Heart left ventricle (tissue), 16 donors: Measurements from ENCODE around the gene PNLIPRP2. TPM values are rescaled to one million over a fixed set of nuclear protein-coding genes. Genes with fewer than 3 reads are reported as not detected.

Experiments used
- ATAC-seq, 4 donors: fragments of 200-7000 bp; cut with Tn5 transposase; one replicate each; pipeline ENCODE4 v1.9.1; 2020 to 2022; ENCODE audit warnings: moderate library complexity in 4 of 4, mild to moderate bottlenecking in 3 of 4, moderate number of reproducible peaks in 1 of 4
- DNase-seq, 5 donors: peaks; one replicate each; pipeline ENCODE4 v3.0.0-alpha.2; 2020
- H3K27ac ChIP-seq, 12 donors: fragments of 200-600 bp; sonication (generic) in 4 of 12; one replicate each; pipeline versions ENCODE4 v1.5.0 to v1.8.0; 2016 to 2022; ENCODE audit warnings: mild to moderate bottlenecking in 2 of 12
- H3K27me3 ChIP-seq, 9 donors: fragments of 200-600 bp; sonication (generic) in 2 of 9; one replicate each; pipeline versions ENCODE4 v1.5.1 to v1.8.0; 2016 to 2022; ENCODE audit warnings: mild to moderate bottlenecking in 3 of 9
- H3K36me3 ChIP-seq, 9 donors: fragments of 200-600 bp; sonication (generic) in 2 of 9; one replicate each; pipeline versions ENCODE4 v1.5.0 to v1.8.0; 2018 to 2022; ENCODE audit warnings: mild to moderate bottlenecking in 2 of 9
- H3K4me1 ChIP-seq, 12 donors: fragments of 200-600 bp; sonication (generic) in 4 of 12; one replicate each; pipeline versions ENCODE4 v1.5.0 to v1.8.0; 2016 to 2022; ENCODE audit warnings: mild to moderate bottlenecking in 3 of 12
- H3K4me3 ChIP-seq, 12 donors: fragments of 200-600 bp; sonication (generic) in 4 of 12; one replicate each; pipeline versions ENCODE4 v1.5.0 to v1.8.0; 2017 to 2022; ENCODE audit warnings: mild to moderate bottlenecking in 9 of 12, moderate library complexity in 4 of 12
- H3K9me3 ChIP-seq, 12 donors: fragments of 200-600 bp; sonication (generic) in 4 of 12; one replicate each; pipeline versions ENCODE4 v1.5.0 to v1.8.0; 2016 to 2022; ENCODE audit warnings: mild to moderate bottlenecking in 1 of 12
- POLR2A ChIP-seq, 2 donors: fragments of 450-650 bp; IDR thresholded peaks; one replicate each; pipeline ENCODE4 v1.6.1; 2017; ENCODE audit warnings: antibody characterized with exemption in 2 of 2, mild to moderate bottlenecking in 2 of 2, moderate library complexity in 2 of 2
- WGBS, 4 donors: extraction: QIAGEN DNeasy Blood & Tissue Kit in 2 of 4; methylation state at CpG; one replicate each; pipeline versions ENCODE4 v1.1.5 to v1.1.7; 2013 to 2018; 5-methylcytosine and 5-hydroxymethylcytosine counted together
- intact Hi-C, 10 donors: fragments of 100-400 bp; cut with DNase I; formaldehyde crosslinking; loops; one replicate each; pipeline versions ENCODE4 v1.11.1 to v1.14.2; 2022
- polyA plus RNA-seq, 2 donors: library from polyadenylated mRNA; stranded (reverse); fragments of 200-250 nt; gene quantifications; one replicate each; pipeline ENCODE4 v1.2.3, GENCODE V29; 2013
- total RNA-seq, 9 donors: library from RNA; depleted of rRNA in 2 of 9; stranded (reverse); fragments of >200 nt in 2 of 9; fragmentation: NEBNext Ultra II Directional in 3 of 9; extraction: Animal tissue kit (Norgen Biotek cat#: 25700) in 3 of 9; gene quantifications; one replicate each; pipeline versions ENCODE4 v1.1.0 to v1.2.4, GENCODE V29; 2016 to 2023
- TF ChIP-seq, protein P1 (sequence below), 12 donors: fragments of 200-600 bp; sonication (generic) in 4 of 12; IDR thresholded peaks; one replicate each; pipeline versions ENCODE4 v1.5.0 to v1.8.0; 2018 to 2022; ENCODE audit warnings: antibody characterized with exemption in 12 of 12, mild to moderate bottlenecking in 5 of 12
- donor health status: ischemic (EF 13 %, LVEDD 7.1; RV severe dilation, severe dysfunction).
- donor health status: healthy with polysubstance abuse.
- donor health status: DM: no; HTN: yes; CAD: no.
- donor health status: DM: no; HTN: no; CAD: no.
- donor health status: ischemic (EF 25% LVEDD 6.9; RV normal size, moderate dysfunction).
- donor health status: ischemic (EF 25% LVEDD 5.7; RV mildly dilated, moderate dysfunction).
- donor health status: healthy.
- donor health status: DM: yes; HTN: yes; CAD: no.
- donor health status: ischemic (EF 35%, LVEDD 5.7; RV mildly dilated, moderate dysfunction).
- donor health status: nonischemic (EF 11% LVEDD 7.7; RV severe dilation, severe dysfunction).
- donor health status: DM: yes; HTN: yes; CAD: no.
- donor health status: PGD.
- donor health status: ischemic (EF 29% LVEDD 5.4; RV normal size, mild dysfunction).
- donor health status: nonischemic (EF 23%, LVEDD 6.1; RV moderate dilation, normal function).

Gene PNLIPRP2
- total and polyA plus RNA-seq, 11 donors, result 0.04 to 0.27 TPM; not detected in 9

DNA sequence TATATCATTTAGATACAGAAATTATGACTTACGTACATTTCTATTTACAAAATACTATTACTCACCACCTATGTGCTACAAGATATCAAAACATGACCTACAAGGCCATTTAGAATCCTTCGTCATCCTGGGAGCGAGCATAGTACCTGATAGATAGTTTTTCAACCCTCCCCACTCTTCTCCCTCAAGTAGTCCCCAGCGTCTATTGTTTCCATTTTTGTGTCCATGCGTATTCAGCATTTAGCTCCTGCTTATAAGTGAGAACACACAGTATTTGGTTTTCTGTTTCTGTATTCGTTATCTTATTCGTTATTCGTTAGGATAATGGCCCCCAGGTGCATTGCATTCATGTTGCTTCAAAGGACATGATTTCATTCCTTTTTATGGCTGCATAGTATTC lies 28.1 kb downstream of the PNLIPRP2 start:
- no peaks in the 10 kb centered on the region for H3K36me3 ChIP-seq
- DNase-seq (no peak), ATAC-seq (no peak)
- H3K4me1 ChIP-seq, result no peaks in the 10 kb centered on the region
- H3K27ac ChIP-seq, result no peak overlapping the region
- no peak overlapping the region for H3K4me3 ChIP-seq
- peaks cover 0 to 5% (median 0%) of the 10 kb centered on the region in 9 donors for H3K27me3 ChIP-seq
- intact Hi-C loops, result no loop called here
- 75 to 85% (median 80%) methylated on average over 8 of the region's 8 CpGs for whole genome bisulfite sequencing, 4 donors
- TF ChIP-seq, protein P1, sequence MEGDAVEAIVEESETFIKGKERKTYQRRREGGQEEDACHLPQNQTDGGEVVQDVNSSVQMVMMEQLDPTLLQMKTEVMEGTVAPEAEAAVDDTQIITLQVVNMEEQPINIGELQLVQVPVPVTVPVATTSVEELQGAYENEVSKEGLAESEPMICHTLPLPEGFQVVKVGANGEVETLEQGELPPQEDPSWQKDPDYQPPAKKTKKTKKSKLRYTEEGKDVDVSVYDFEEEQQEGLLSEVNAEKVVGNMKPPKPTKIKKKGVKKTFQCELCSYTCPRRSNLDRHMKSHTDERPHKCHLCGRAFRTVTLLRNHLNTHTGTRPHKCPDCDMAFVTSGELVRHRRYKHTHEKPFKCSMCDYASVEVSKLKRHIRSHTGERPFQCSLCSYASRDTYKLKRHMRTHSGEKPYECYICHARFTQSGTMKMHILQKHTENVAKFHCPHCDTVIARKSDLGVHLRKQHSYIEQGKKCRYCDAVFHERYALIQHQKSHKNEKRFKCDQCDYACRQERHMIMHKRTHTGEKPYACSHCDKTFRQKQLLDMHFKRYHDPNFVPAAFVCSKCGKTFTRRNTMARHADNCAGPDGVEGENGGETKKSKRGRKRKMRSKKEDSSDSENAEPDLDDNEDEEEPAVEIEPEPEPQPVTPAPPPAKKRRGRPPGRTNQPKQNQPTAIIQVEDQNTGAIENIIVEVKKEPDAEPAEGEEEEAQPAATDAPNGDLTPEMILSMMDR (IDR thresholded peaks at IDR 0.05), result no peak
- no peak for TF ChIP-seq POLR2A (IDR thresholded peaks at IDR 0.05)
- H3K9me3 ChIP-seq, result peaks cover 0 to 17% (median 2%) of the 10 kb centered on the region in 12 donors

DNA sequence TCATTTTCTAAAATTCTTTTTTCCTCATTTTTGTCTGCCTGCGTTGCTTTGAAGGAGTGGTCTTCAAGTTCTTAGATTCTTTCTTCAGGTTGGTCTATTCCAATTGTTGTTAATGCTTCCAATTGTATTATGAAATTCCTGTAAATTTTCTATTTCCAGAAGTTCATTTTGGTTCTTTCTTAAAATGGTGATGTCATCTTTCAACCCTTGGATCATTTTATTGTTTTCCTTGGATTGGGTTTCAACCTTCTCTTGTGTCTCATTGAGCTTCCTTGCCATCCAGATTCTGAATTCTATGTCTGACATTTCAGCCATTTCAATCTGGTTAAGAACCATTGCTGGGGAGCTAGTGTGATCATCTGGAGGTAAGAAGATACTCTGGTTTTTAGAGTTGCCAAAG lies 33.1 kb downstream of the PNLIPRP2 start:
- DNase-seq (no peak), ATAC-seq (no peak)
- H3K4me1 ChIP-seq, result no peaks in the 10 kb centered on the region
- TF ChIP-seq, protein P1 (IDR thresholded peaks at IDR 0.05), result no peak
- no peak for TF ChIP-seq POLR2A (IDR thresholded peaks at IDR 0.05)
- WGBS, 4 donors, result 68 to 91% (median 76%) methylated on average over 1 of the region's 1 CpG
- H3K27me3 ChIP-seq, result peaks cover 0 to 14% (median 0%) of the 10 kb centered on the region in 9 donors
- intact Hi-C loops, result no loop called here
- H3K27ac ChIP-seq, result no peak overlapping the region
- H3K9me3 ChIP-seq, result peaks cover 0 to 17% (median 2%) of the 10 kb centered on the region in 12 donors
- H3K4me3 ChIP-seq, result no peak overlapping the region
- no peaks in the 10 kb centered on the region for H3K36me3 ChIP-seq

DNA sequence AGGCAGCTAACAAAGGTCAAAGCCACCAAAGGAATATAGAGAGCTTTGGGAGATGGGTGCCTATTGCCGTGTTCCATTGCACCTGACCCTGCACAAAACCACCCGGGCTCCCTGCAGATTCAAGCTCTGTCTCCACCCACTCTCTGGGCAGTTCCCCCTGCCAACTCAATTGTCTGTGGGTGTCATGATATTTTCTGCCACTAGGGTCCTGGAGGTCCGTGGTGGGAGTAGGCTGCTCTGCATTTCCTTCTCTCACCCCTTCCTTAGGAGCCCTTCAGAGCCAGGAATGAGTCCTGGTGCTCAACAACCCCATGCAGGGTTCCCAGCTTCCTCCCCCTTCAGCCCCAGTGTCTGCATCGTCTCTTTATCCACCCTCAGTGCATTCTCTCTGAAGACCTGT lies 34.1 kb downstream of the PNLIPRP2 start:
- ATAC-seq (no peak), DNase-seq (no peak)
- TF ChIP-seq, protein P1 (IDR thresholded peaks at IDR 0.05), result peak in 2 of 12 donors; percentile 39 to 41
- no peak for TF ChIP-seq POLR2A (IDR thresholded peaks at IDR 0.05)
- Histone ChIP-seq H3K9me3 (peaks cover 0 to 9% (median 0%) of the 10 kb centered on the region in 12 donors), H3K36me3 (no peaks in the 10 kb centered on the region), H3K4me3 (no peak overlapping the region), H3K4me1 (no peaks in the 10 kb centered on the region), H3K27me3 (peaks cover 0 to 14% (median 0%) of the 10 kb centered on the region in 9 donors), H3K27ac (no peak overlapping the region)
- intact Hi-C loops, result no loop called here
- WGBS, 4 donors, result 47 to 53% (median 49%) methylated on average over 4 of the region's 4 CpGs

DNA sequence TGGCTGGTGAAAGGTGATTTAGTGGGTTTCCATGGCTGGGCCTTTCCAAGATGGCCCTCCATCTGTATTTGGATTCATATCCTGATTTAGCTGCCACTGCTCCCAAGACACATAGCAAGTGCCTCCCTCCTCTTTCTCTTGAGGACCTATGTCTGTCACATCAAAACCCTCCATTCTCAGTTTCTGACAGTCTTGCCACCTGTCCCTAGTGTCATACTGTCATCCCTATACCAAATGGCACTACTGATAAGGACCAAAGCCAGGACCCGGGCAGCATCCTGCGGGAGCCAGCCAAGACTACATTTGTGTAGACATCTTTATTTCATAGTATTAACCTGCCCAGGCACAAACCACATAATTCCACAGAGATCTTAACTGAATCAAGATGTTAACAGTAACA lies 34.8 kb downstream of the PNLIPRP2 start:
- H3K36me3 ChIP-seq, result no peaks in the 10 kb centered on the region
- ATAC-seq (no peak), DNase-seq (no peak)
- intact Hi-C loops, result no loop called here
- H3K27me3 ChIP-seq, result peaks cover 0 to 14% (median 0%) of the 10 kb centered on the region in 9 donors
- peaks cover 0 to 5% (median 0%) of the 10 kb centered on the region in 12 donors for H3K9me3 ChIP-seq
- TF ChIP-seq, protein P1 (IDR thresholded peaks at IDR 0.05), result no peak
- TF ChIP-seq POLR2A (IDR thresholded peaks at IDR 0.05), result no peak
- H3K4me3 ChIP-seq, result no peak overlapping the region
- WGBS, 4 donors, result 72 to 88% (median 76%) methylated on average over 2 of the region's 2 CpGs
- H3K4me1 ChIP-seq, result no peaks in the 10 kb centered on the region
- H3K27ac ChIP-seq, result no peak overlapping the region
